Myocyte (in vitro differentiated cells): Measurements from ENCODE around the gene TNFRSF1A. TPM values are rescaled to one million over a fixed set of nuclear protein-coding genes. Genes with fewer than 3 reads are reported as not detected.
"Not testable (repeated sequence)": the region's sequence is repeated elsewhere in the genome, so short reads cannot be mapped to it uniquely, and the experiment has no call there.

Source experiments
- DNase-seq: peaks from one replicate; pipeline ENCODE4 v3.0.0-alpha.2; 2012; ENCODE audit warnings: low read depth
- total RNA-seq: library from RNA; depleted of rRNA; stranded (reverse); fragments of >200 nt; gene quantifications from 2 replicates; pipeline ENCODE4 v1.2.3, GENCODE V29; 2014

Gene TNFRSF1A
- total RNA-seq, 1 donor from 2014 or later = 150 TPM

GRCh38 chr12:6307529-6307928 lies 34.3 kb downstream of the TNFRSF1A start:
- no peak for DNase-seq

DNA sequence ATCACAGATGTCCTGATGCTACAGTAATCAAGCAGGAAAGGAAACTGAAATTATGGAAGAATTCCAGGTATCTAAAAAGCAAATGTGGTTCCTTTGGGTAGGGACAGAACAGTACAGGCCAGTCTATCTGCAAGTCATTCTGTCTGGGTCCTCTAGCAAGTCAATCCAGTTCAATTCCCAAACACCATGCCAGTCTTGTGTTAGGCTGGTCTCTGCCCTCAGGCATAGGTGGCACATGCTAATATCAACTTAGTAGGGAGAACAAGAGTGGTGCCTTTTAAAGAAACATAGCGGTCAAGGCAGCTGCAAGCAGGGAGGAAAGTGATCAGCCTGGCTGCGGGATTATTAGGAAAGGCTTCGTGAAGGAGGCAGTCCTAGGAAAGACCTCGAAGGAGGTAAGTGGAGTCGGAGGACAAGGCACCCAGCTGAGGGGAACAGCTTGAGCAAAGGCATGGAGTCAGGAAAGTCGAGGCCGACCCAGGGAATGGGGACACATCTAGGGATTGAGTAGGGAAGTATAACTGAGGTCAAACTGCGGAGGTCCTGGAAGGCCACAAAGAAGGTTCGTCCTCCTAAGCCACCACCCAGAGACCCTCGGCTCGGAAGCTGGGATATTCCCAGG lies 35.2 kb downstream of the TNFRSF1A start:
- no peak for DNase-seq

DNA sequence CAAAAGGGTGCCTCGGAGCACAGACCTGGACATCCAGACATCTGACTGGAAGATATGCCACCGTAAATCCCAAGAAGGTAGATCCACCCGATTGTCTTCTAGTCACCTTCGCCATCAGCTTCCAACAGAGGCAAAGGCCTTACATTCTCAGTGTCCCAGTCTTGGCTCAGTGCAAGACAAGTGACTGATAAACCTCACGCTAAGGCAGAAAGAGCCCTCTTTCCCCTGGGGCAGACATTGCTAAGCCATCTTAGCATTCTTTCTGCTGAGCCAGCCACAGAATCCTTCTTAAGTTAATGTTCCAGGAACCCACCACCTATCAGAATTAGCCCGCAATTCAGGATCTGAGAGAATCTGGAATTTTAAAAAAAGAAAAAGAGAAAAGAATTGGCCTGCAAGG lies 35.7 kb downstream of the TNFRSF1A start:
- no peak for DNase-seq

DNA sequence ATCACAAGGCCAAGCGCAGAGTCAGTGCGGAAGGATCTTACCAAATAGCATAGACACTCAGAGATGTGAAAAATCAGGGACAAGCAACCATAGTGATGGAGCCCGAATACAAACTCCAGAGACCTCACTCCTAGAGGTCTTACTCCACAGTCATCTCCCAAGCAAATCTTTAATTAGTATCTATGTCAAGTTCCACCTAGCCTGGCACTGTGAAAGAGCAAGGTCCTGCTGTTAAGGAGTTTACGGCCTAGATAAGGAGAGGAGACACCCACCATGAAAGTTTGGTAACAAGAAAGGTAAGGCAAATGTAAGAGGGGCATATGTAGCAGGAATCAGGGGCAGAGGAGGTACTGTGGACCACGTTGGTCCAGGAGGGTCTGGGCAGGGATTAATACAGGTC lies 38.8 kb downstream of the TNFRSF1A start:
- DNase-seq = no peak

GRCh38 chr12:6302621-6303020 lies 39.3 kb downstream of the TNFRSF1A start:
- no peak for DNase-seq

GRCh38 chr12:6301721-6302120 lies 40.2 kb downstream of the TNFRSF1A start:
- no peak for DNase-seq

DNA sequence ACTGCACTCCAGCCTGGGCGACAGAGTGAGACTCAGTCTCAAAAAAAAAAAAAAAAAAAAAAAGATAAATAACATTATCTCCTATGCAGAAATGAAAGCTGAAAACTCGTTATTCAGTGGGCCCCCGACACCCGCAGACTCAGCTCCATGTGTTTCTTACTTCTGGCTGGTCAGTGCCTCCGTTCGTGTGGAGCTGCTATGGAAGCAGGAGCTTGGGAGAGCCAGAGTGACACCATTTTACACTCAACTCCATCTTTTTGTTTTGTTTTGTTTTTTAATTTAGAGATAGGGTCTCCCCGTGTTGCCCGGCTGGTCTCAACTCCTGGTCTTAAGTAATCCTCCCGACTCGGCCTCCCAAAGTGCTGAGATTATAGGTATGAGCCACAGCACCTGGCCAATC lies 44.7 kb downstream of the TNFRSF1A start:
- no peak for DNase-seq

DNA sequence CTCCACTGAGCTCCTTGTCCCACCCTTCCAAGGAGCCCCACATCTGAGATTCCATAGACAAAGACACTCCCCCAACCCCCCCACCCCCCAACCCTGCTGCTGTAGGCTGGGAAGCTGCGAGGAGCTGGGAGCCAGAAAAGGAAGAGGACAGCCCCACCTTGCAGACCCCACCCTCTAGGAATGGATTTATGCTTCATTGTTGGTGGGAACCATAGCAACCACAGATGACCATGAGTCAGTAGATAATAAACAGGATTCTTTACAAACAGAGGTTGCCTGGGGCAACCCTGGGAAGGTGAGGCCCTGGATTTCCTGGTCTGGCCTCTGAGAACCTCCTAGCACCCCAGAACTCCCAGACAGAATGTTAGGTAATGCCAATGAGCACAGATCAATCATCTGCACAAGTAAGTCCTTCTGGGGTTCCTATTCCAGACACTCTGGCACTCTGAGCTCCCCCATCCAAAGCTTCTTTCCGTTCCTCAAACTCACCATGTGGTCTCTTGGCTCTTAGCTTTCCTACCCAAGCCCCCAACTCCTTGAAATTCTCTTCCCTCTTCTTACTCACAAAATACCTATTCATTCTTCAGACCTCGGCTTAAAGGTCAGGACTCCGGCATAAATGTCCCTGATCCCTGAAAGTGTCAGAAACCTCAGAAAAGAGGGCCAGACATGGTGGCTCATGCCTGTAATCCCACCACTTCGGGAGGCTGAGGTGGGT lies 46.6 kb downstream of the TNFRSF1A start:
- peak; percentile 65 for DNase-seq

- DNase-seq = no peak
These were observed 47.5 kb downstream of the TNFRSF1A start for GRCh38 chr12:6294156-6295093.

DNA sequence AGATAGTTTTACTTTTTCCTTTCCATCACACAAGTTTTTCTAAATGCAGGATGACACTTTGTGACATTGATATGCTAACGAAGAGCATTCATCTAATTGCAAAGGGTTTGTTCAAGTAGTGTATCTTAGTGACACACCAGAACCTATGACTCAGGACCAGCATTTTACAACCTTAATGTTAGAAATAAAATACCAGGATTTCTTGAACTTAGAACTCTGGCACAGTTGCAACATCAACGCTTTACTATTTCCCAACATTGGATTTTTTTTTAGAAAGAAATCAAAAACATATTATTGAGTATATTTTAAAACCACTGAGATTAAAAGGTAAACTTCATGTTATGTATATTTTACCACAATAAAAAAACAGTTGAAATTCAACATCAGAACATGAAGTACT lies 49.3 kb downstream of the TNFRSF1A start:
- no peak for DNase-seq

- DNase-seq = not testable (repeated sequence)
These were observed 52.0 kb downstream of the TNFRSF1A start for GRCh38 chr12:6289906-6290305.

DNA sequence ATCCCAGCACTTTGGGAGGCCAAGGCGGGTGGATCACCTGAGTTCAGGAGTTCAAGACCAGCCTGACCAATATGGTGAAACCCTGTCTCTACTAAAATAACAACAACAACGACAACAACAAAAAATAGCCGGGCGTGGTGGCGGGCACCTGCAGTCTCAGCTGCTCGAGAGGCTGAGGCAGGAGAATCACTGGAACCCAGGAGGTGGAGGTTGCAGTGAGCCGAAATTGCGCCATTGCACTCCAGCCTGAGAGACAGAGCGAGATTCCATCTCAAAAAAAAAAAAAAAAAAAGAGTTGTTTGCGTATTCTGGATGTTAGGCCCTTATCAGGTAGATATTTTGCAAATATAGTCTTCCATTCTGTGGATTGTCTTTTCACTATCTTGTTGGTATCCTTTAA lies 52.8 kb downstream of the TNFRSF1A start:
- not testable (repeated sequence) for DNase-seq

- DNase-seq = no peak
These were observed 53.6 kb downstream of the TNFRSF1A start for GRCh38 chr12:6288235-6288634.

- no peak for DNase-seq
These were observed 56.2 kb downstream of the TNFRSF1A start for GRCh38 chr12:6285532-6286306.

GRCh38 chr12:6285063-6285477 lies 56.8 kb downstream of the TNFRSF1A start:
- peak; percentile 73 for DNase-seq

- DNase-seq = no peak
These were observed 57.6 kb downstream of the TNFRSF1A start for GRCh38 chr12:6284273-6284672.

DNA sequence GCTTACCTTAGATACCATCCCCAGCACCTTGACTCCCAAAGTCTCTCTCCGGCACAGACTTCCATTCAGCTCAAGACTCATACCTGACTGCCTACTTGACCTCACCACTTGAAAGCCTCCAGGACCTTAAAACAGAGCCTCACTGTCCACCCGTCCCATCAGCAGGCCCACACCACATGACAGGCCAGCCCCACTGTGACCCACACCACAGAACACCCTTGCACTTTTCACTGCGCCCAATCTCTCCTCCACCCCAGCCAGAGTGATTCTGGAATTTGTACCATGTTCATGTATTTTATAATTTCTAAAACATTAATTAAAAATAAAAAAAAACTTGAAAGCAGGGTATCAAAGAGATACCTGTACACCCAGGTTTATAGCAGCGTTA lies 59.4 kb downstream of the TNFRSF1A start:
- DNase-seq = no peak

DNA sequence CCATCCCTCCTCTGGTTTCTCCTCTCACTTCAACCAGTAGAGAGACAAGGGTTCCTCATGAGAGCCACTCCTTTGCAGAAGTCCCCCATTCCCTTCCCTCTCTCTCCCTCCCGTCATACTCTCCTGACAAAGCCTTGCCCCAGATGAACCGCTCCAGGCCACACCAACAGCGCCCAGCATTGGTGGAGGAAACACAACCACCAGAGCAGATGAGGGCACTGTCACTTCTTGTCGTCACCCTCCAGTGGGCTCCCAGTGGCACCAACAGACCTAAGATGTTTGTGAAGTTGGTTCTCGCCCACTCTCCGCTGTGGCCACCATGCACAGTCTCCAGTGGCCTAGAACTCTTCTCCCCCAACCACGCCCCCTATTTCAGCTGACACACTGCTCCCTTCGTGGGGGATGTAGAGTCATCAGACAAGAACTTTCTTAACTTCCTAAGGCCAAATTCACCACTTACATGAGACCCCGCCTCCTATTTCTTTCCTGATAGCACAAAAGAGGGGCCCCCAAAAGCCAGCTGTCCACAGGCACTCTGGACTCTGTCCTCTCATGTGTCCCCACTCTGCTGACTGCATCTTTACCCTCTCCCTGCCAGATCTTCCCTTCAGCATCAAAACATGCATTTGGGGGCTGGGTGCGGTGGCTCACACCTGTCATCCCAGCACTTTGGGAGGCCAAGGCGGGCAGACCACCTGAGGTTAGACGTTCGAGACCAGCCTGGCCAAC lies 60.6 kb downstream of the TNFRSF1A start:
- no peak for DNase-seq

GRCh38 chr12:6280672-6281071 lies 61.2 kb downstream of the TNFRSF1A start:
- no peak for DNase-seq

DNA sequence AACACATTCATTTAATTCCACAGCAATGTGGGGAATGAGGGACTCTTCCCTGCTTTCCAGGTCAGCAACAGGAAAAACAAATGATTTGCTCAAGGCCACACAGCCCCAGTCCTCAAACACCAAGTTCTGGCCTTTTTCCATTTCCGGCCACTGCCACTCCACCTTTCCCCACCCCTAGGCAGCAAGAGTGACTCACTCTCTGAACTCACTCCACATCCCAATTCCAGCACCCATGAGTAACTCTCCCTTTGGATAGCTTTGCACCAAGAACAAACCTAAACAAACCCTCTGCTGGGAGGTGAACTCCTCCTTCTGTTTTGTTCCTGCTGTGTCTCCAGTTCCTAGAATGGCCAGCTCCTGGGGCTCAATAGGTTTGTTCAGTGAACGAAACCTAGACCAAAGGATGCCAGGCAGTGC lies 61.8 kb downstream of the TNFRSF1A start:
- DNase-seq = peak; percentile 79
